Measurements from ENCODE around the gene DPM2. TPM values are rescaled to one million over a fixed set of nuclear protein-coding genes. Genes with fewer than 3 reads are reported as not detected.

The DPM2 gene
- total RNA-seq, 1 donor from 2014 or later = 26.2 TPM

DNA sequence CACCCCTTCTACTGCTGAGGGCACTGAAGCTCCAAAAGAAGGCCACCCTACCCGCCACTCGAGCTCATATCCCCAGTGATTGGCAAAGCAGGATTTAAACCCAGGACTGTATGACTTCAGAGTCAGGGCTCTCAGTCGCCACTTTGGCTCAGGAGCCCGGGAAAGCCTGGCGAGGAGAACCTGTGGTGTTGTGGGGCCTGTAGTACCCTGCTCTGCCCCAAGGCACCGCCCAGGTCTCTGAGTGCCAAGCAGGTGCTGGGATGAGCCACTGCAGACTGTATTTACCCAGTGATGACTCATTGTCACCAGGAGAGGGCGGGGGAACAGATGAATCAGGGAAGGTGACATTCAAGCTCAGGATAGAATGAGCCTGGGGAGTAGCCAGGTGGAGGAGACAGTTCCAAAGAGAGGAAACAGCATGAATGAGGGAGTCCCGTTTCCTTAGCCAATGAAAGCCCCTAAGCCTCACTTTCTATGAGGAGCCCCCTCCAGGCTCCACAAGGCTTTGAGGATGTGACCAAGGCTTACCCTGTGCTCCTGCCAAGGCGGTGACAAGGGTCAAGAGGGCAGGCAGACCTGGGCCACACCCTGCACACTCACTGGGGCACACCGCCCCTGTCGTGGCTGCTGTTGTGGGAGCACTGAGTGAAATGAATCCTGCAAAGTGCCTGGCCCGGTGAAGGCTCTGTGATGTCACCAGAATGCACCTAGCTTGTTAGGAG lies 17.8 kb upstream of the DPM2 start:
- TF ChIP-seq, protein P1, sequence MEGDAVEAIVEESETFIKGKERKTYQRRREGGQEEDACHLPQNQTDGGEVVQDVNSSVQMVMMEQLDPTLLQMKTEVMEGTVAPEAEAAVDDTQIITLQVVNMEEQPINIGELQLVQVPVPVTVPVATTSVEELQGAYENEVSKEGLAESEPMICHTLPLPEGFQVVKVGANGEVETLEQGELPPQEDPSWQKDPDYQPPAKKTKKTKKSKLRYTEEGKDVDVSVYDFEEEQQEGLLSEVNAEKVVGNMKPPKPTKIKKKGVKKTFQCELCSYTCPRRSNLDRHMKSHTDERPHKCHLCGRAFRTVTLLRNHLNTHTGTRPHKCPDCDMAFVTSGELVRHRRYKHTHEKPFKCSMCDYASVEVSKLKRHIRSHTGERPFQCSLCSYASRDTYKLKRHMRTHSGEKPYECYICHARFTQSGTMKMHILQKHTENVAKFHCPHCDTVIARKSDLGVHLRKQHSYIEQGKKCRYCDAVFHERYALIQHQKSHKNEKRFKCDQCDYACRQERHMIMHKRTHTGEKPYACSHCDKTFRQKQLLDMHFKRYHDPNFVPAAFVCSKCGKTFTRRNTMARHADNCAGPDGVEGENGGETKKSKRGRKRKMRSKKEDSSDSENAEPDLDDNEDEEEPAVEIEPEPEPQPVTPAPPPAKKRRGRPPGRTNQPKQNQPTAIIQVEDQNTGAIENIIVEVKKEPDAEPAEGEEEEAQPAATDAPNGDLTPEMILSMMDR (conservative IDR thresholded peaks at IDR 0.05; ENCODE audit: low read depth, low read length) = peak; percentile 42
- DNase-seq (ENCODE audit: low read depth) = no peak
- H3K4me3 ChIP-seq (ENCODE audit: low read depth, low read length) = no peak overlapping the region

- DNase-seq (ENCODE audit: low read depth) = no peak
Observed at GRCh38 chr9:127954831-127955293, 17.2 kb upstream of the DPM2 start.

GRCh38 chr9:127953768-127954505 lies 16.3 kb upstream of the DPM2 start:
- no peak for DNase-seq (ENCODE audit: low read depth)
- H3K4me3 ChIP-seq (ENCODE audit: low read depth, low read length) = no peak overlapping the region
- TF ChIP-seq, protein P1 (conservative IDR thresholded peaks at IDR 0.05; ENCODE audit: low read depth, low read length) = no peak

More at GRCh38 chr9:127954831-127955293, 17.2 kb upstream of the DPM2 start:
- no peak overlapping the region for H3K4me3 ChIP-seq (ENCODE audit: low read depth, low read length)
- TF ChIP-seq, protein P1 (conservative IDR thresholded peaks at IDR 0.05; ENCODE audit: low read depth, low read length) = no peak

GRCh38 chr9:127953154-127953553 lies 15.5 kb upstream of the DPM2 start:
- no peak for DNase-seq (ENCODE audit: low read depth)
- no peak overlapping the region for H3K4me3 ChIP-seq (ENCODE audit: low read depth, low read length)
- TF ChIP-seq, protein P1 (conservative IDR thresholded peaks at IDR 0.05; ENCODE audit: low read depth, low read length) = no peak

- DNase-seq (ENCODE audit: low read depth) = no peak
- no peak overlapping the region for H3K4me3 ChIP-seq (ENCODE audit: low read depth, low read length)
- TF ChIP-seq, protein P1 (conservative IDR thresholded peaks at IDR 0.05; ENCODE audit: low read depth, low read length) = no peak
Observed at GRCh38 chr9:127950513-127951289, 13.0 kb upstream of the DPM2 start.

DNA sequence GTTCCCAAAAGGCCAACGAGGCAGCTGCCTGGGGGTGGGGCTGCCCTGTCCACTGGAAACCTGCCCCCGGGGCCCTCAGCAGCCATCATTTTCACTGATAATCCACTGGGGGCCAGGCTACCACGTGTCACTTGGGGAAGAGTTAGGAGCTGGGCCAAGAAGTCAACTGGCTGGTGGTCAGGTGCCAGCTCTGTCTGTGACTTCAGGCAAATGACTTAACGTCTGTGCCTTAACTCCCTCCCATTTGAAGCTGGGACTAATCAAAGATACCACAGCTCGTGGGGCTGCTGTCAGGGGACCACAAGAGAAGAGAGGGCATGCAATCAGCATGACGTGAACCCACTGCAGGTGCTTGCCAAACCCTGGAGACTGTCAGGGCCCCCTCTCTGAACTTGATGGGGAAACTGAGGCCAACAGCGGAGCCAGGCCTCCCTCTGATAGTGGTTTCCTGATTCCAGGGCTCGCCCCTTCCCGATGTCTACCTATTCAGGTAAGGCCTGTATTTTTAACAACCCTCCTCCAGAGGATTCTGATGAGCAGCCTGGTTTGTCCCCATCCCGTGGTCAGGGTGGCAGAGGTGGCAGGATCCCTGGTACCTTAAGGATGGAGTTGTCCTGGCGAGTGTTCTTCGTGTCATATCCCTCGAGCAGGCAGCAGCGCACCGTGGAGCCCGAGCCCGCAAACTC lies 12.3 kb upstream of the DPM2 start:
- no peak overlapping the region for H3K4me3 ChIP-seq (ENCODE audit: low read depth, low read length)
- TF ChIP-seq, protein P1 (conservative IDR thresholded peaks at IDR 0.05; ENCODE audit: low read depth, low read length) = no peak
- DNase-seq (ENCODE audit: low read depth) = no peak

Data from epithelial cell of proximal tubule (primary cell).